Endothelial cell of hepatic sinusoid (primary cell): Measurements from ENCODE around the gene SLC27A2.
"Not testable (repeated sequence)": the region's sequence is repeated elsewhere in the genome, so short reads cannot be mapped to it uniquely, and the experiment has no call there.

Source experiments
- in situ Hi-C: cut with HindIII; loops from 2 replicates; pipeline ENCODE4 v1.10.0; 2017; ENCODE audit warnings: low sequenced_read_pairs

SLC27A2 gene

GRCh38 chr15:50188793-50189192 lies 6.8 kb downstream of the SLC27A2 start:
- in situ Hi-C loops = not testable (repeated sequence)

GRCh38 chr15:50189633-50190032 lies 7.6 kb downstream of the SLC27A2 start:
- in situ Hi-C loops = no loop called here

- in situ Hi-C loops = no loop called here
Measured at GRCh38 chr15:50190166-50190570, 8.2 kb downstream of the SLC27A2 start.

GRCh38 chr15:50190723-50191122 lies 8.7 kb downstream of the SLC27A2 start:
- in situ Hi-C loops = no loop called here

- in situ Hi-C loops = no loop called here
Measured at GRCh38 chr15:50192164-50192563, 10.2 kb downstream of the SLC27A2 start.

- in situ Hi-C loops = no loop called here
Measured at GRCh38 chr15:50192926-50193620, 11.1 kb downstream of the SLC27A2 start.

- in situ Hi-C loops = no loop called here
Measured at GRCh38 chr15:50202003-50202402, 20.0 kb downstream of the SLC27A2 start.

- in situ Hi-C loops = no loop called here
Measured at GRCh38 chr15:50206020-50206419, 24.0 kb downstream of the SLC27A2 start.

GRCh38 chr15:50209809-50210208 lies 27.8 kb downstream of the SLC27A2 start:
- in situ Hi-C loops = no loop called here

GRCh38 chr15:50210462-50211157 lies 28.6 kb downstream of the SLC27A2 start:
- in situ Hi-C loops = no loop called here

GRCh38 chr15:50218291-50218690 lies 36.3 kb downstream of the SLC27A2 start:
- in situ Hi-C loops = no loop called here

GRCh38 chr15:50218691-50219090 lies 36.7 kb downstream of the SLC27A2 start:
- in situ Hi-C loops = no loop called here

- in situ Hi-C loops = no loop called here
Measured at GRCh38 chr15:50219820-50220219, 37.8 kb downstream of the SLC27A2 start.

GRCh38 chr15:50222181-50222580 lies 40.2 kb downstream of the SLC27A2 start:
- in situ Hi-C loops = no loop called here

GRCh38 chr15:50224606-50225005 lies 42.6 kb downstream of the SLC27A2 start:
- in situ Hi-C loops = no loop called here

GRCh38 chr15:50225057-50225456 lies 43.1 kb downstream of the SLC27A2 start:
- in situ Hi-C loops = no loop called here

GRCh38 chr15:50225938-50226337 lies 43.9 kb downstream of the SLC27A2 start:
- in situ Hi-C loops = no loop called here

GRCh38 chr15:50227076-50227475 lies 45.1 kb downstream of the SLC27A2 start:
- in situ Hi-C loops = no loop called here

GRCh38 chr15:50228866-50229265 lies 46.9 kb downstream of the SLC27A2 start:
- in situ Hi-C loops = no loop called here

- in situ Hi-C loops = no loop called here
Measured at GRCh38 chr15:50229336-50229735, 47.3 kb downstream of the SLC27A2 start.

- in situ Hi-C loops = no loop called here
Measured at GRCh38 chr15:50231761-50232160, 49.8 kb downstream of the SLC27A2 start.

- in situ Hi-C loops = no loop called here
Measured at GRCh38 chr15:50232791-50233190, 50.8 kb downstream of the SLC27A2 start.
